NCI-H526 treated with DMSO at 0.1 percent for 48 hours (cell line): ENCODE data around the gene INTS7.
"Not testable (repeated sequence)": the region's sequence is repeated elsewhere in the genome, so short reads cannot be mapped to it uniquely, and the experiment has no call there.

Source experiments
- DNase-seq: peaks from one replicate; lab custom pipeline; 2025; lab: John Stamatoyannopoulos, UW

The INTS7 gene

GRCh38 chr1:212035835-212036605, 663 bp upstream of the INTS7 start:
- DNase-seq = peak; percentile 39

GRCh38 chr1:212034516-212035122, 738 bp downstream of the INTS7 start:
- no peak for DNase-seq

- no peak for DNase-seq
Observed at GRCh38 chr1:212030936-212031528, 4.3 kb downstream of the INTS7 start.

- DNase-seq = not testable (repeated sequence)
Observed at GRCh38 chr1:212027727-212028126, 7.6 kb downstream of the INTS7 start.

GRCh38 chr1:212024469-212025149, 10.7 kb downstream of the INTS7 start:
- DNase-seq = no peak

GRCh38 chr1:212022908-212023307, 12.4 kb downstream of the INTS7 start:
- not testable (repeated sequence) for DNase-seq

GRCh38 chr1:212021563-212021962, 13.8 kb downstream of the INTS7 start:
- DNase-seq = no peak

GRCh38 chr1:212020975-212021374, 14.4 kb downstream of the INTS7 start:
- no peak for DNase-seq

- DNase-seq = no peak
Observed at GRCh38 chr1:212013672-212014071, 21.7 kb downstream of the INTS7 start.

- peak; percentile 9 for DNase-seq
Observed at GRCh38 chr1:212012034-212012740, 23.2 kb downstream of the INTS7 start.

GRCh38 chr1:212010004-212010403, 25.4 kb downstream of the INTS7 start:
- no peak for DNase-seq

- DNase-seq = no peak
Observed at GRCh38 chr1:212009561-212009960, 25.8 kb downstream of the INTS7 start.

GRCh38 chr1:212007886-212008285, 27.5 kb downstream of the INTS7 start:
- no peak for DNase-seq

GRCh38 chr1:212007178-212007577, 28.2 kb downstream of the INTS7 start:
- no peak for DNase-seq

GRCh38 chr1:212004895-212005608, 30.3 kb downstream of the INTS7 start:
- no peak for DNase-seq

GRCh38 chr1:212002536-212002935, 32.8 kb downstream of the INTS7 start:
- DNase-seq = no peak

- not testable (repeated sequence) for DNase-seq
Observed at GRCh38 chr1:211997426-211997825, 37.9 kb downstream of the INTS7 start.

- DNase-seq = no peak
Observed at GRCh38 chr1:211991695-211992094, 43.7 kb downstream of the INTS7 start.

- DNase-seq = no peak
Observed at GRCh38 chr1:211986628-211987254, 48.6 kb downstream of the INTS7 start.

GRCh38 chr1:211985556-211986264, 49.6 kb downstream of the INTS7 start:
- no peak for DNase-seq
